GM19351 (cell line): ENCODE results near the gene TNKS1BP1.
A peak's percentile ranks its signal among the peaks of the same experiment; 100 is the strongest.
"Not testable (repeated sequence)": the region's sequence is repeated elsewhere in the genome, so short reads cannot be mapped to it uniquely, and the experiment has no call there.

Experiments
- ATAC-seq: cut with Tn5 transposase; IDR thresholded peaks from one replicate; pipeline ENCODE4 v1.9.1; 2021; ENCODE audit warnings: mild to moderate bottlenecking, moderate library complexity; ENCODE audit not compliant: unreplicated experiment

The TNKS1BP1 gene

GRCh38 chr11:57356268-57356667 lies 31.5 kb upstream of the TNKS1BP1 start:
- no peak for ATAC-seq

- no peak for ATAC-seq
Measured at GRCh38 chr11:57354699-57355098, 29.9 kb upstream of the TNKS1BP1 start.

GRCh38 chr11:57353852-57354251 lies 29.1 kb upstream of the TNKS1BP1 start:
- no peak for ATAC-seq

- ATAC-seq = no peak
Measured at GRCh38 chr11:57353446-57353845, 28.7 kb upstream of the TNKS1BP1 start.

- no peak for ATAC-seq
Measured at GRCh38 chr11:57353036-57353435, 28.3 kb upstream of the TNKS1BP1 start.

- ATAC-seq = no peak
Measured at GRCh38 chr11:57349491-57350274, 24.9 kb upstream of the TNKS1BP1 start.

- ATAC-seq = no peak
Measured at GRCh38 chr11:57348636-57349313, 24.0 kb upstream of the TNKS1BP1 start.

GRCh38 chr11:57348052-57348451 lies 23.3 kb upstream of the TNKS1BP1 start:
- no peak for ATAC-seq

GRCh38 chr11:57347336-57347735 lies 22.6 kb upstream of the TNKS1BP1 start:
- no peak for ATAC-seq

- ATAC-seq = peak; percentile 80
Measured at GRCh38 chr11:57345555-57346211, 20.9 kb upstream of the TNKS1BP1 start.

- no peak for ATAC-seq
Measured at GRCh38 chr11:57344826-57345225, 20.1 kb upstream of the TNKS1BP1 start.

- ATAC-seq = no peak
Measured at GRCh38 chr11:57343825-57344224, 19.1 kb upstream of the TNKS1BP1 start.

- ATAC-seq = no peak
Measured at GRCh38 chr11:57342702-57343101, 17.9 kb upstream of the TNKS1BP1 start.

- ATAC-seq = no peak
Measured at GRCh38 chr11:57341250-57341808, 16.6 kb upstream of the TNKS1BP1 start.

GRCh38 chr11:57340039-57340615 lies 15.4 kb upstream of the TNKS1BP1 start:
- no peak for ATAC-seq

GRCh38 chr11:57339328-57339727 lies 14.6 kb upstream of the TNKS1BP1 start:
- no peak for ATAC-seq

GRCh38 chr11:57338142-57338541 lies 13.4 kb upstream of the TNKS1BP1 start, which contains the start of gene P2RX3:
TSS of gene P2RX3 (plus strand) at chr11:57338352. CDS start at chr11:57338551, 199 bp downstream.
- no peak for ATAC-seq

GRCh38 chr11:57336856-57337255 lies 12.1 kb upstream of the TNKS1BP1 start:
- not testable (repeated sequence) for ATAC-seq

GRCh38 chr11:57336111-57336666 lies 11.4 kb upstream of the TNKS1BP1 start:
- peak; percentile 0 for ATAC-seq

GRCh38 chr11:57335343-57336110 lies 10.8 kb upstream of the TNKS1BP1 start, which contains the start of gene SSRP1:
TSS of gene SSRP1 (minus strand) at chr11:57335892. CDS start at chr11:57335121, 771 bp downstream.
- ATAC-seq = peak; percentile 99
